DOHH2 (cell line): Measurements from ENCODE around the gene SLC2A4RG.

Source experiments
- H3F3A ChIP-seq: fragments of 200-600 bp; sonication (generic), shearing (Covaris generic); 2 replicates; pipeline ENCODE4 v1.6.0; 2016; ENCODE audit warnings: antibody characterized with exemption, mild to moderate bottlenecking; ENCODE audit not compliant: control insufficient read depth, insufficient read depth
- H3K27ac ChIP-seq: fragments of 200-600 bp; sonication (generic); 2 replicates; pipeline ENCODE4 v1.5.1; 2014; ENCODE audit warnings: low read depth, mild to moderate bottlenecking, low read length, moderate library complexity
- H3K27me3 ChIP-seq: fragments of 200-600 bp; sonication (generic); 2 replicates; pipeline ENCODE4 v1.6.1; 2014; ENCODE audit warnings: mild to moderate bottlenecking, low read length, mixed read lengths; ENCODE audit not compliant: control insufficient read depth
- H3K36me3 ChIP-seq: fragments of 200-600 bp; sonication (generic); 2 replicates; pipeline ENCODE4 v1.6.1; 2014; ENCODE audit warnings: mild to moderate bottlenecking, low read length, moderate library complexity, mixed read lengths; ENCODE audit not compliant: control insufficient read depth
- H3K4me1 ChIP-seq: fragments of 200-600 bp; sonication (generic); 2 replicates; pipeline ENCODE4 v1.6.1; 2014; ENCODE audit warnings: mild to moderate bottlenecking, low read length, mixed read lengths; ENCODE audit not compliant: control insufficient read depth
- H3K4me2 ChIP-seq: fragments of 200-600 bp; sonication (generic); 2 replicates; pipeline ENCODE4 v1.6.0; 2014; ENCODE audit warnings: mild to moderate bottlenecking, low read length, moderate library complexity
- H3K4me3 ChIP-seq: fragments of 200-600 bp; sonication (generic); 2 replicates; pipeline ENCODE4 v1.5.1; 2014; ENCODE audit warnings: mild to moderate bottlenecking, low read length, mixed read lengths
- H3K79me2 ChIP-seq: fragments of 200-600 bp; sonication (generic); 2 replicates; pipeline ENCODE4 v1.6.1; 2014; ENCODE audit warnings: mild to moderate bottlenecking, low read length, mixed read lengths; ENCODE audit not compliant: control insufficient read depth
- H3K9me2 ChIP-seq: fragments of 200-600 bp; sonication (generic); replicated peaks from 2 replicates; pipeline ENCODE4 v1.6.1; 2014; ENCODE audit warnings: mild to moderate bottlenecking, low read length, mixed read lengths; ENCODE audit not compliant: control insufficient read depth
- H3K9me3 ChIP-seq: fragments of 200-600 bp; sonication (generic); 2 replicates; pipeline ENCODE4 v1.6.1; 2014; ENCODE audit warnings: antibody characterized with exemption, low read length, mixed read lengths; ENCODE audit not compliant: control insufficient read depth, insufficient read depth
- H4K20me1 ChIP-seq: fragments of 200-600 bp; sonication (generic); 2 replicates; pipeline ENCODE4 v1.6.0; 2014; ENCODE audit warnings: low read depth, mild to moderate bottlenecking, antibody characterized with exemption, low read length, moderate library complexity; ENCODE audit not compliant: control insufficient read depth, insufficient read depth
- EZH2phosphoT487 ChIP-seq: fragments of 200-600 bp; sonication (generic); IDR thresholded peaks from 2 replicates; pipeline ENCODE4 v1.6.1; 2017; ENCODE audit warnings: borderline replicate concordance, mild to moderate bottlenecking, antibody characterized with exemption, low read length, moderate library complexity, mixed read lengths
- TF ChIP-seq, protein P1 (sequence below): fragments of 200-600 bp; sonication (generic); IDR thresholded peaks from one replicate; pipeline ENCODE4 v1.5.1; 2014; ENCODE audit warnings: antibody characterized with exemption, mild to moderate bottlenecking, low read depth, low read length; ENCODE audit not compliant: poor library complexity, severe bottlenecking

Gene SLC2A4RG

DNA sequence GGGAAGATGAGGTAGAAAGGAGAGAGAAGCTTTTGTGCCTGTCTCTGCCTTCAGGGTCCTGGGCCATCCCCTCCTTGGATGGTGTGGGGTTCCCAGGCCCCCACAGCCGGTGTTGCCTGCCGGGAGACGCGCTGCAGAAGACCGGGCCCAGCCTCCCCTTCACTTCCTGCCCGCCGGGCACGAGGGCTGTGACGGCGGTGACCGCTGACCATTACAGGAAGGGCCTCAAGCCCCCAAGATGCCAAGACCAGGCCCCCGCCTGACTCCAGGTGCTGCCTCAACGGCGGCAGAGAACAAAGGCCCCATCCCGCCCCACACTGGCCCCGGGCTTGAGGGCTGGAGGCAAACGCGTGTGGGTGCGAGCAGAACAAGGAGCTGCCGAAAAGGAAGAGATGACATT, 53.3 kb downstream of the SLC2A4RG start:
- Histone ChIP-seq H3K4me3 (no peak overlapping the region), H3K79me2 (no peaks in the 10 kb centered on the region), H3K27me3 (no peaks in the 10 kb centered on the region), H4K20me1 (no peaks in the 10 kb centered on the region), H3F3A (no peaks in the 10 kb centered on the region), H3K4me1 (no peaks in the 10 kb centered on the region), H3K36me3 (no peaks in the 10 kb centered on the region), H3K27ac (no peak overlapping the region), H3K4me2 (no peak overlapping the region), H3K9me2 (no peaks in the 10 kb centered on the region), H3K9me3 (no peaks in the 10 kb centered on the region)
- no peak for TF ChIP-seq EZH2phosphoT487
- TF ChIP-seq, protein P1, sequence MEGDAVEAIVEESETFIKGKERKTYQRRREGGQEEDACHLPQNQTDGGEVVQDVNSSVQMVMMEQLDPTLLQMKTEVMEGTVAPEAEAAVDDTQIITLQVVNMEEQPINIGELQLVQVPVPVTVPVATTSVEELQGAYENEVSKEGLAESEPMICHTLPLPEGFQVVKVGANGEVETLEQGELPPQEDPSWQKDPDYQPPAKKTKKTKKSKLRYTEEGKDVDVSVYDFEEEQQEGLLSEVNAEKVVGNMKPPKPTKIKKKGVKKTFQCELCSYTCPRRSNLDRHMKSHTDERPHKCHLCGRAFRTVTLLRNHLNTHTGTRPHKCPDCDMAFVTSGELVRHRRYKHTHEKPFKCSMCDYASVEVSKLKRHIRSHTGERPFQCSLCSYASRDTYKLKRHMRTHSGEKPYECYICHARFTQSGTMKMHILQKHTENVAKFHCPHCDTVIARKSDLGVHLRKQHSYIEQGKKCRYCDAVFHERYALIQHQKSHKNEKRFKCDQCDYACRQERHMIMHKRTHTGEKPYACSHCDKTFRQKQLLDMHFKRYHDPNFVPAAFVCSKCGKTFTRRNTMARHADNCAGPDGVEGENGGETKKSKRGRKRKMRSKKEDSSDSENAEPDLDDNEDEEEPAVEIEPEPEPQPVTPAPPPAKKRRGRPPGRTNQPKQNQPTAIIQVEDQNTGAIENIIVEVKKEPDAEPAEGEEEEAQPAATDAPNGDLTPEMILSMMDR: no peak
